Karpas-422 (cell line): ENCODE results near the gene STK32C. TPM values are rescaled to one million over a fixed set of nuclear protein-coding genes. Genes with fewer than 3 reads are reported as not detected.
"Not testable (repeated sequence)": the region's sequence is repeated elsewhere in the genome, so short reads cannot be mapped to it uniquely, and the experiment has no call there.

Source experiments
- DNase-seq: peaks from one replicate; pipeline ENCODE4 v3.0.0-alpha.2; 2015
- H2AFZ ChIP-seq: fragments of 200-600 bp; sonication (generic); 2 replicates; pipeline ENCODE4 v1.6.1; 2014; ENCODE audit warnings: antibody characterized with exemption, low read length, mixed read lengths
- H3K27ac ChIP-seq: fragments of 200-600 bp; sonication (generic); 2 replicates; pipeline ENCODE4 v1.5.1; 2014; ENCODE audit warnings: mild to moderate bottlenecking, low read length, moderate library complexity
- H3K27me3 ChIP-seq: fragments of 200-600 bp; sonication (generic); 2 replicates; pipeline ENCODE4 v1.6.1; 2014; ENCODE audit warnings: low read length, mixed read lengths
- H3K36me3 ChIP-seq: fragments of 200-600 bp; sonication (generic); 2 replicates; pipeline ENCODE4 v1.6.1; 2014; ENCODE audit warnings: low read length, mixed read lengths; ENCODE audit not compliant: insufficient read depth
- H3K4me1 ChIP-seq: fragments of 200-600 bp; sonication (generic); 2 replicates; pipeline ENCODE4 v1.6.1; 2014; ENCODE audit warnings: mild to moderate bottlenecking, low read length, mixed read lengths
- H3K4me2 ChIP-seq: fragments of 200-600 bp; sonication (generic); 2 replicates; pipeline ENCODE4 v1.6.1; 2014; ENCODE audit warnings: low read length, low read depth, mild to moderate bottlenecking; ENCODE audit not compliant: poor library complexity, severe bottlenecking
- H3K4me3 ChIP-seq: fragments of 200-600 bp; sonication (generic); 2 replicates; pipeline ENCODE4 v1.5.1; 2014; ENCODE audit warnings: mild to moderate bottlenecking, antibody characterized with exemption, low read length, mixed read lengths
- H3K79me2 ChIP-seq: fragments of 200-600 bp; sonication (generic); 2 replicates; pipeline ENCODE4 v1.6.1; 2014; ENCODE audit warnings: mild to moderate bottlenecking, low read length, mixed read lengths
- H3K9ac ChIP-seq: fragments of 200-600 bp; sonication (generic); 2 replicates; pipeline ENCODE4 v1.6.0; 2014; ENCODE audit warnings: low read length
- H3K9me2 ChIP-seq: fragments of 200-600 bp; sonication (generic), shearing (Covaris generic); replicated peaks from 2 replicates; pipeline ENCODE4 v1.6.0; 2014; ENCODE audit warnings: mild to moderate bottlenecking, low read length, moderate library complexity; ENCODE audit not compliant: insufficient read depth
- H3K9me3 ChIP-seq: fragments of 300-700, 200-600 bp; sonication (generic); 2 replicates; pipeline ENCODE4 v1.6.1; 2014; ENCODE audit warnings: low read length, mixed read lengths
- H4K20me1 ChIP-seq: fragments of 200-600 bp; sonication (generic); 2 replicates; pipeline ENCODE4 v1.6.1; 2014; ENCODE audit warnings: mild to moderate bottlenecking, antibody characterized with exemption, low read length, low read depth; ENCODE audit not compliant: insufficient read depth
- total RNA-seq: library from RNA; depleted of rRNA; stranded (reverse); fragments of >200 nt; shearing (Covaris generic); gene quantifications from 2 replicates; pipeline ENCODE4 v1.2.3, GENCODE V29; 2014; ENCODE audit warnings: low replicate concordance; rRNA removed

Gene STK32C
- total RNA-seq, 1 experiment from 2014 or later: 8.4 TPM

DNA sequence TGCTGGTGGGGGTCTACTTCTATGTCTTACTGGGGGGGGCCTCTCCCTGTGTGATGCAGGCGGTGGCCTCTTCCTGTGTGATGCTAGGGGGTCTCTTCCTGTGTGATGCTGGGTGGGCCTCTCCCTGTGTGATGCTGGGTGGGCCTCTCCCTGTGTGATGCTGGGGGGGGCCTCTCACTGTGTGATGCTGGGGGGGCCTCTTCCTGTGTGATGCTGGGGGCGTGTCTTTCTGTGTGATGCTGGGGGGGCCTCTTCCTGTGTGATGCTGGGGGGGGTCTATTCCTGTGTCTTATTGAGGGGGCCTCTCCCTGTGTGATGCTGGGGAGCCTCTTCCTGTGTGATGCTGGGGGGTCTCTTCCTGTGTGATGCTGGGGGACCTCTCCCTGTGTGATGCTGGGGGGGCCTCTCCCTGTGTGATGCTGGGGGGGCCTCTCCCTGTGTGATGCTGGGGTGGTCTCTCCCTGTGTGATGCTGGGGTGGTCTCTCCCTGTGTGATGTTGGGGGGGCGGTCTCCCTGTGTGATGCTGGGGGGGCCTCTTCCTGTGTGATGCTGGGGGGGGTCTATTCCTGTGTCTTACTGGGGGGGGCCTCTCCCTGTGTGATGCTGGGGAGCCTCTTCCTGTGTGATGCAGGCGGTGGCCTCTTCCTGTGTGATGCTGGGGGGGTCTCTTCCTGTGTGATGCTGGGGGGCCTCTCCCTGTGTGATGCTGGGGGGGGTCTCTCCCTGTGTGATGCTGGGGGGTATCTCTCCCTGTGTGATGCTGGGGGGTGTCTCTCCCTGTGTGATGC is 146.7 kb downstream of the STK32C start:
- H3K36me3 ChIP-seq, H3K9me3 ChIP-seq, H3K4me2 ChIP-seq, H3K4me1 ChIP-seq, H3K4me3 ChIP-seq, H4K20me1 ChIP-seq, H3K27ac ChIP-seq, H3K9ac ChIP-seq, DNase-seq, H3K9me2 ChIP-seq, H3K79me2 ChIP-seq, H3K27me3 ChIP-seq, H2AFZ ChIP-seq: not testable (repeated sequence)

DNA sequence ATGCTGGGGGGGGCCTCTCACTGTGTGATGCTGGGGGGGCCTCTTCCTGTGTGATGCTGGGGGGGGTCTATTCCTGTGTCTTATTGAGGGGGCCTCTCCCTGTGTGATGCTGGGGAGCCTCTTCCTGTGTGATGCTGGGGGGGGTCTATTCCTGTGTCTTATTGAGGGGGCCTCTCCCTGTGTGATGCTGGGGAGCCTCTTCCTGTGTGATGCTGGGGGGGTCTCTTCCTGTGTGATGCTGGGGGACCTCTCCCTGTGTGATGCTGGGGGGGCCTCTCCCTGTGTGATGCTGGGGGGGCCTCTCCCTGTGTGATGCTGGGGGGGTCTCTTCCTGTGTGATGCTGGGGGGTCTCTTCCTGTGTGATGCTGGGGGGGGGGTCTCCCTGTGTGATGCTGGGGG is 147.5 kb downstream of the STK32C start:
- not testable (repeated sequence) for H3K9ac ChIP-seq, H3K27ac ChIP-seq, H3K27me3 ChIP-seq, H3K4me1 ChIP-seq, H3K36me3 ChIP-seq, DNase-seq, H3K9me2 ChIP-seq, H2AFZ ChIP-seq, H3K4me2 ChIP-seq, H4K20me1 ChIP-seq, H3K4me3 ChIP-seq, H3K79me2 ChIP-seq, H3K9me3 ChIP-seq

DNA sequence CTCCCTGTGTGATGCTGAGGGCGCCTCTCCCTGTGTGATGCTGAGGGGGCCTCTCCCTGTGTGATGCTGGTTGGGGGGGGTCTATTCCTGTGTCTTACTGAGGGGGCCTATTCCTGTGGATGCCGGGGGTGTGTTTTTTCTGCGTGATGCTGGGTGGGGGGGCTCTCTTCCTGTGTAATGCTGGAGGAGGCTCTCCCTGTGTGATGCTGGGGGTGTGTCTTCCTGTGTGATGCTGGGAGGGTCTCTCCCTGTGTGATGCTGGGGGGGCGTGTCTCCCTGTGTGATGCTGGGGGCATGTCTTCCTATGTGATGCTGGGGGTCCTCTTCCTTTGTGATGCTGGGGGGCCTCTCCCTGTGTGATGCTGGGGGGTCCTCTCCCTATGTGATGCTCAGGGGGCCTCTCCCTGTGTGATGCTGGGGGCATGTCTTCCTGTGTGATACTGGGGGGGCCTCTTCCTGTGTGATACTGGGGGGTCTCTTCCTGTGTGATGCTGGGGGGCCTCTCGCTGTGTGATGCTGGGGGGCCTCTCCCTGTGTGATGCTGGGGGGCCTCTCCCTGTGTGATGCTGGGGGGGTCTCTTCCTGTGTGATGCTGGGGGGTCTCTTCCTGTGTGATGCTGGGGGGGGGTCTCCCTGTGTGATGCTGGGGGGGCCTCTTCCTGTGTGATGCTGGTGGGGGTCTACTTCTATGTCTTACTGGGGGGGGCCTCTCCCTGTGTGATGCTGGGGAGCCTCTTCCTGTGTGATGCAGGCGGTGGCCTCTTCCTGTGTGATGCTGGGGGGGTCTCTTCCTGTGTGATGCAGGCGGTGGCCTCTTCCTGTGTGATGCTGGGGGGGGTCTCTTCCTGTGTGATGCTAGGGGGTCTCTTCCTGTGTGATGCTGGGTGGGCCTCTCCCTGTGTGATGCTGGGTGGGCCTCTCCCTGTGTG is 148.2 kb downstream of the STK32C start:
- not testable (repeated sequence) for H2AFZ ChIP-seq, H3K27me3 ChIP-seq, H4K20me1 ChIP-seq, H3K36me3 ChIP-seq, DNase-seq, H3K27ac ChIP-seq, H3K79me2 ChIP-seq, H3K4me3 ChIP-seq, H3K9me3 ChIP-seq, H3K4me1 ChIP-seq, H3K4me2 ChIP-seq, H3K9ac ChIP-seq, H3K9me2 ChIP-seq

DNA sequence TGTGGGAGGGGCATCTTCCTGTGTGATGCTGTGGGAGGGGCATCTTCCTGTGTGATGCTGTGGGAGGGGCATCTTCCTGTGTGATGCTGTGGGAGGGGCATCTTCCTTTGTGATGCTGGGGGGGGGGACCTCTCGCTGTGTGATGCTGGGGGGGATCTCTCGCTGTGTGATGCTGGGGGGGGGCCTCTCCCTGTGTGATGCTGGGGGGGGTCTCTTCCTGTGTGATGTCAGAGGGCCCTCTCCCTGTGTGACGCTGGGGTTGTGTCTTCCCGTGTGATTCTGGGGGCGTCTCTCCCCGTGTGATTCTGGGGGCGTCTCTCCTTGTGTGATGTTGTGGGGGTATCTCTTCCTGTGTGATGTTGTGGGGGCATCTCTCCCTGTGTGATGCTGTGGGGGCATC is 148.9 kb downstream of the STK32C start:
- no peaks in the 10 kb centered on the region for H3K4me1 ChIP-seq
- DNase-seq: no peak
- no peaks in the 10 kb centered on the region for H3K27me3 ChIP-seq
- no peak overlapping the region for H3K4me3 ChIP-seq
- no peak overlapping the region for H3K27ac ChIP-seq
- no peak overlapping the region for H2AFZ ChIP-seq
- H3K9me3 ChIP-seq: no peaks in the 10 kb centered on the region
- H3K9ac ChIP-seq: no peak overlapping the region
- no peak overlapping the region for H3K4me2 ChIP-seq
- no peaks in the 10 kb centered on the region for H3K9me2 ChIP-seq
- no peaks in the 10 kb centered on the region for H3K36me3 ChIP-seq
- no peaks in the 10 kb centered on the region for H4K20me1 ChIP-seq
- no peaks in the 10 kb centered on the region for H3K79me2 ChIP-seq

DNA sequence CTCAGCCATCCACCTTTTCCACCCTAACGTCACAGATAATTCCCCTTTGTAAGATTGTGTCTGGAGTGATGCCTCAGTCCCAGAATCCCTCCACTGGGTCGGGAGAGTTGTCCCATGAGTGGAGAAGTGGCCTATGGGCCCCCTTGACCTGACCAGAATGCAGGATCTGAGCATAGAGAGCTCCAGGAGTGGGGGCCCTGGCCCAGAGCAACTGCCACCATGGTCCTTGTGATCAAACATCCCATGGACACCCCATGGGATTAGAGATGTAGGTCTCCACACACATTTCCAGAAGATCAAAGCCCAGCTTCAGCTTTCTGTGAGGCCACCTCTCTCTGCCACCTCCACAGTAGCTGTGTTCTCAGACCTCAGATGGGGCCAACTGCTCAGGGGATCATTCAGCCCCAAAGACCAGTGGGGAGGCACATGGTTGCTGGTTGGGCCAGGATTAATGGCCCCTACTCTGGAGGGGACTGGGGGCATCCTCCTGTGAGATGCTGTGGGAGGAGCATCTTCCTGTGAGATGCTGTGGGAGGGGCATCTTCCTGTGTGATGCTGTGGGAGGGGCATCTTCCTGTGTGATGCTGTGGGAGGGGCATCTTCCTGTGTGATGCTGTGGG is 149.5 kb downstream of the STK32C start:
- Histone ChIP-seq H3K9ac (no peak overlapping the region), H3K27ac (no peak overlapping the region), H3K4me2 (no peak overlapping the region), H3K36me3 (no peaks in the 10 kb centered on the region), H3K4me1 (no peaks in the 10 kb centered on the region), H3K4me3 (no peak overlapping the region), H3K27me3 (no peaks in the 10 kb centered on the region), H3K9me3 (no peaks in the 10 kb centered on the region), H4K20me1 (no peaks in the 10 kb centered on the region), H3K79me2 (no peaks in the 10 kb centered on the region), H3K9me2 (no peaks in the 10 kb centered on the region), H2AFZ (no peak overlapping the region)
- peak; percentile 63 for DNase-seq

Other genes with a start within 250 kb of the STK32C start
- 0.07 TPM in 1 of 2 replicates, not detected in the other for gene JAKMIP3, start 242.0 kb downstream of the STK32C start, total RNA-seq
- gene DPYSL4, start 121.0 kb downstream of the STK32C start, total RNA-seq: 0.11 TPM in 1 of 2 replicates, not detected in the other
- 2.2 and 12.4 TPM in 2 replicates for gene LRRC27, start 24.2 kb upstream of the STK32C start, total RNA-seq
- 1.4 and 3.7 TPM in 2 replicates for gene PWWP2B, start 89.2 kb upstream of the STK32C start, total RNA-seq
- gene INPP5A, start 229.8 kb upstream of the STK32C start, total RNA-seq: 9.1 and 11.8 TPM in 2 replicates